Activated CD8-positive, alpha-beta memory T cell treated with anti-CD3 and anti-CD28 coated beads for 4 hours (primary cell): ENCODE measurements around the gene EYA3.

Source experiments
- DNase-seq, 2 donors: peaks; one replicate each; pipeline ENCODE4 v3.0.0-alpha.2; 2020; ENCODE audit warnings: low read depth in 2 of 2

EYA3 gene

GRCh38 chr1:28071813-28072212, 16.6 kb downstream of the EYA3 start:
- no peak for DNase-seq

GRCh38 chr1:28070725-28071593, 17.5 kb downstream of the EYA3 start:
- DNase-seq = no peak

- DNase-seq = no peak
Observed at GRCh38 chr1:28067523-28068090, 20.8 kb downstream of the EYA3 start.

- no peak for DNase-seq
Observed at GRCh38 chr1:28066393-28067154, 21.8 kb downstream of the EYA3 start.

- DNase-seq = no peak
Observed at GRCh38 chr1:28064064-28064463, 24.3 kb downstream of the EYA3 start.

- no peak for DNase-seq
Observed at GRCh38 chr1:28062806-28063205, 25.6 kb downstream of the EYA3 start.

GRCh38 chr1:28058971-28059878, 29.2 kb downstream of the EYA3 start:
- DNase-seq = no peak

GRCh38 chr1:28058168-28058567, 30.2 kb downstream of the EYA3 start:
- no peak for DNase-seq

- peak; percentile 36 to 58 for DNase-seq
Observed at GRCh38 chr1:28056129-28056925, 32.1 kb downstream of the EYA3 start.

GRCh38 chr1:28050776-28051175, 37.6 kb downstream of the EYA3 start:
- DNase-seq = no peak

- DNase-seq = no peak
Observed at GRCh38 chr1:28046716-28047115, 41.7 kb downstream of the EYA3 start.

GRCh38 chr1:28045777-28046176, 42.6 kb downstream of the EYA3 start:
- no peak for DNase-seq

- DNase-seq = no peak
Observed at GRCh38 chr1:28044399-28044798, 44.0 kb downstream of the EYA3 start.

GRCh38 chr1:28039341-28039740, 49.1 kb downstream of the EYA3 start:
- DNase-seq = no peak

- no peak for DNase-seq
Observed at GRCh38 chr1:28037946-28038345, 50.5 kb downstream of the EYA3 start.

GRCh38 chr1:28037206-28037605, 51.2 kb downstream of the EYA3 start:
- no peak for DNase-seq

- DNase-seq = no peak
Observed at GRCh38 chr1:28036431-28036830, 52.0 kb downstream of the EYA3 start.

- DNase-seq = no peak
Observed at GRCh38 chr1:28035420-28035819, 53.0 kb downstream of the EYA3 start.

- DNase-seq = no peak
Observed at GRCh38 chr1:28032281-28032680, 56.1 kb downstream of the EYA3 start.

GRCh38 chr1:28031173-28031572, 57.2 kb downstream of the EYA3 start:
- DNase-seq = no peak
